CD4-positive, alpha-beta T cell treated with Interleukin-6 at 100 ng/mL for 8 hours (primary cell): ENCODE results near the gene FAM131A.

ENCODE experiments used
- DNase-seq: peaks from one replicate; pipeline ENCODE4 v3.0.0-alpha.2; 2020; ENCODE audit warnings: mixed read lengths, low spot score

The FAM131A gene

GRCh38 chr3:184358124-184358767 lies 20.8 kb downstream of the FAM131A start:
- DNase-seq: no peak

GRCh38 chr3:184358921-184359350 lies 21.5 kb downstream of the FAM131A start:
- no peak for DNase-seq

GRCh38 chr3:184359610-184360009 lies 22.2 kb downstream of the FAM131A start:
- no peak for DNase-seq

GRCh38 chr3:184360070-184360928 lies 22.9 kb downstream of the FAM131A start:
- DNase-seq: no peak

- no peak for DNase-seq
Observed at GRCh38 chr3:184360929-184361531, 23.6 kb downstream of the FAM131A start.

GRCh38 chr3:184361532-184361931 lies 24.1 kb downstream of the FAM131A start, which contains the start of the genes CLCN2 and POLR2H:
CLCN2 (minus strand) TSS chr3:184361605; CDS start chr3:184361479, 126 bp downstream.
POLR2H (plus strand) TSS chr3:184361710; CDS start chr3:184363493, 1,783 bp downstream.
- DNase-seq: peak; percentile 16

- peak; percentile 16 for DNase-seq
Observed at GRCh38 chr3:184361932-184362667, 24.7 kb downstream of the FAM131A start.

GRCh38 chr3:184362668-184363546 lies 25.5 kb downstream of the FAM131A start:
- DNase-seq: peak; percentile 95

- DNase-seq: no peak
Observed at GRCh38 chr3:184366619-184367289, 29.4 kb downstream of the FAM131A start.

GRCh38 chr3:184368116-184368515 lies 30.7 kb downstream of the FAM131A start:
- DNase-seq: no peak

GRCh38 chr3:184368586-184369183 lies 31.3 kb downstream of the FAM131A start:
- no peak for DNase-seq

- DNase-seq: peak; percentile 68
Observed at GRCh38 chr3:184371570-184372018, 34.2 kb downstream of the FAM131A start.

- no peak for DNase-seq
Observed at GRCh38 chr3:184372296-184372821, 35.0 kb downstream of the FAM131A start.

- no peak for DNase-seq
Observed at GRCh38 chr3:184372911-184373310, 35.5 kb downstream of the FAM131A start.

GRCh38 chr3:184373422-184373821 lies 36.0 kb downstream of the FAM131A start:
- DNase-seq: no peak

GRCh38 chr3:184375747-184376461 lies 38.5 kb downstream of the FAM131A start:
- DNase-seq: no peak

- no peak for DNase-seq
Observed at GRCh38 chr3:184377374-184377773, 40.0 kb downstream of the FAM131A start.

- no peak for DNase-seq
Observed at GRCh38 chr3:184377882-184378445, 40.6 kb downstream of the FAM131A start, which contains the start of gene THPO. THPO (minus strand) TSS chr3:184378207; CDS start chr3:184376259, 1,948 bp downstream.
